Measurements from ENCODE around the gene POP5.
"Not testable (repeated sequence)": the region's sequence is repeated elsewhere in the genome, so short reads cannot be mapped to it uniquely, and the experiment has no call there.

Gene POP5, protein sequence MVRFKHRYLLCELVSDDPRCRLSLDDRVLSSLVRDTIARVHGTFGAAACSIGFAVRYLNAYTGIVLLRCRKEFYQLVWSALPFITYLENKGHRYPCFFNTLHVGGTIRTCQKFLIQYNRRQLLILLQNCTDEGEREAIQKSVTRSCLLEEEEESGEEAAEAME

DNA sequence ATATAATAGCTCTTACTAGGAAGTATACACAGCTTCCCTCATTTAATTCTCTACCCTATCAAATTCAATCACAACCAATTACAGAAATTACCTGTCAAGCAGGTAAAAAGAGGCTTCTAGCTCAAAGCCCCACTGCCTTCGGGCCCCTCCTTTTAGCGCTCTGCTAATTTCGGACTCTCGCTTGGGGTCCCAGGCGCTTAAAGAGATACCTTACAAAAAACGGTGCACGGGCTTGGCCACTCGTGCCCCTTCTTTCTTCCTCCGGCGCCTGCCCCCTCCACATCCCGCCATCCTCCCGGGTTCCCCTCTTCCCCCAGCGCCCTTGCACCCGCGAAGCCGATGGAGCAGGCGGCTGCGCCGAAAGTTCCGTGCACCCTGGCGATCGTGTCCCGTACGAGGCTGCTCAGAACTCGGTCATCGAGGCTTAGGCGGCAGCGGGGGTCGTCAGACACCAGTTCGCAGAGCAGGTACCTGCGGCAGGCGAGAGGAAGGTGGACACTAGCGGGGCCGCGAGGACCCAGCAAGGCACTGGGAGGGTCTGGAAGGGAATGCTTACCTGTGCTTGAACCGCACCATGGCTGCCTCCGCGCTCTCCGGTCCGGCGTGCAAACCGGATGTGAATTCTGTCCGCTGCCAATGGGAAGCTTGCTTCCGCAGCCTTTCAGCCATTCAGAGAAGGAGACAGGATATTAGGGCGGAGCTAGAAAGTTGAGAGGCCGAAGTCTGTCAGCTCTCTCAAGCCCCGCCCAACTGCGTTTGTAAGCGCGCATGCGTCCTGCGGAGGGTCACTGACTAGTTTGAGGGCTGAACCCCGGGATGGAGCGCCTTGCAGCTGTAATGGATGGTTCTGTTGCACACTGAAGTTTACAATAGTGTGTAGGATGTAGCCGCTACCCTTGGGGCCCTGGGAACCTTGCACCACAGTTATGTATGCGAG, at the start of gene POP5:
Gene POP5 (minus strand): TSS at position 616 of the 937 bp plus-strand sequence. CDS start 40 bp downstream, at position 576.
- peak; percentile 99 for DNase-seq (ENCODE audit: low spot score)

DNA sequence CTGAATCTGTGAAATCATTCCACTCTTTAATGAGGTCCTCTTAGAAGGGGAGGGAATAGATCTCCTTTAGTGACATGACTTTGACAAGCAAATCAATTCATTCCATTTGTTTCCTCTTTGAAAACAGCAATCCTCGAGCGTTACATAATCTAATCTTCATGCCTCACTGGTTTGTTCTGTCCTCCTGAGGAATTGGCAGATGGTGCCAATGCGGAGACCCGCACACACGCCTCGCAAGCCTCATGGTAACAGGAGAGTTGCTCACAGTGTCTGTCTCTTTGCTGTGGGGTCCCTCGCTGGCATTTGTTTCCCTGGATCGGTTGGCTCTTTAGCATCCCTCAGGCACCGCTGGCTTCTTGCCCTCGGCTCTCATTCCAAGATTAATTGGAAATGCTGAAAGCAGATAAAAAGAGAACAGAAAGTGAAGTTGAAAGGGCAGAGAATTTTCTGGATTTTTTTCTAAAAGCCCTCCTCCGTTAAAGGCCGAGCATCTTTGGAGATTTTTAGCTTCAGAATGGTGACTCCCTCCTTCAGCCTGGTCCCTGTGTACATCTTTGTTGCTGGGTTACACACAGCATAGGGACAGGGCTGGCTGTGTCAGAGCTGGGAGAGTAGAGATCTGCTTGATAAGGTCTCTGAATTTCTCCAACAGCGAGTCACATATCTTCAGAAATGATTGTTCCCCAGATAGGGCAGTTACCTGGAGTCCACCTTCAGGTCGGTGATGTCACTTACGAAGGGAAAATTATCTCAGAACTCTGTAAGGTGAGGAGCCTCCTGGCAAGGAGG, 49.1 kb upstream of the POP5 start:
- no peak for DNase-seq (ENCODE audit: low spot score)

GRCh38 chr12:120628919-120629318, 47.7 kb upstream of the POP5 start:
- no peak for DNase-seq (ENCODE audit: low spot score)

DNA sequence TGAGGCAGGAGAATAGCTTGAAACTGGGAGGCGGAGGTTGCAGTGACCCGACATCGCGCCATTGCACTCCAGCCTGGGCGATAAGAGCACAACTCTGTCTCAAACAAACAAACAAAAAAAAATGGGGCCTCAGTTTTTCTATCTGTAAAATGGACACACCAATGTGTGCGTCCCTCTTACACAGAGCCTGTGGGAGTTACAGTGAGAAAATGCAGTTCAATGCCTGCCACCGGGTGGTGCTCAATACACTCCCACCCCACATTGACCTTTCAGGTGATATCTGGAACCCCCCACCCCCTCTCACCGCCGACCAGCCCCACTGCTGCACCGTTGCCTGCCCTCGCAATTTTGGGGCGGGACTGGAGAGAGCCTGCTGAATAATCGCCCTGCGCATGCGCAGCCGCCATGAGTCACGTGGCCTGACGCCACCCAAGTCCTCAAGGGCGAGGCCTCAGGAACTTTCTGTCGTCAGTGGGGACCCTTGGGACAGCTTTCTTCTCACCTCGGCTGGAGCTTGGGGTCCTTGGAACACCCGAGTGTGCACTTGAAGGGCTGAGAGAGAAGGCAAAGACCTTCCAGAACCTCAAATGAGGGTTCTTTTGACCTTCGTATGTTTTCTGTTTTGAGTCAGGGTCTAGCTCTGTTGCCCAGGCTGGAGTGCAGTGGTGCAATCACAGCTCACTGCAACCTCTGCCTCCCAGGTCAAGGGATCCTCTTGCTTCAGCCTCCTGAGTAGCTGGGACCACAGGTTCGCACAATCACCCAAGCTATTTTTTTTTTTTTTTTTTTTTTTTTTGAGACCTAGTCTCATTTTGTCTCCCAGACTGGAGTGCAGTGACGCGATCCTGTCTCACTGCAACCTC, 44.6 kb upstream of the POP5 start:
- peak; percentile 28 for DNase-seq (ENCODE audit: low spot score)

DNA sequence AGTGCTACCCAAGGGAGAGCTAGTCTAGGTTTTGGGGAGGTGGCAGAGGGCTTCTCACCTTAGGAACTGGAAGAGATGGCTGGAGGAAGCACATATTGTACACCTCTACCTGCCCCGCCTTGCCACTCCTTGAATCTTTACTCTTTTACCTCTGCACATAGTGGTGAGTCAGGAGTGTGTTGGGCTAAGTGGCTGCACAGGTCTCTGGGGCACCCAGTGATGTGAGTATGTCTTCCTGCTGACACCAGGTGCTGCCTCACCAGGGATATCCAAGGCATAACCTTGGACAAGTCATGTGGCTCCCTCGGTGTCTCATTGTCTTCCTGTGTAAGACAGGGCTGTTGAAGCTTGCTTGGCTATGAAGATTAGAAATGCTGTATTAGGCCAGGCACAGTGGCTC, 39.4 kb upstream of the POP5 start:
- DNase-seq (ENCODE audit: low spot score) = no peak

- DNase-seq (ENCODE audit: low spot score) = no peak
Measured at GRCh38 chr12:120618954-120619615, 37.9 kb upstream of the POP5 start.

- not testable (repeated sequence) for DNase-seq (ENCODE audit: low spot score)
Measured at GRCh38 chr12:120617767-120618166, 36.6 kb upstream of the POP5 start.

DNA sequence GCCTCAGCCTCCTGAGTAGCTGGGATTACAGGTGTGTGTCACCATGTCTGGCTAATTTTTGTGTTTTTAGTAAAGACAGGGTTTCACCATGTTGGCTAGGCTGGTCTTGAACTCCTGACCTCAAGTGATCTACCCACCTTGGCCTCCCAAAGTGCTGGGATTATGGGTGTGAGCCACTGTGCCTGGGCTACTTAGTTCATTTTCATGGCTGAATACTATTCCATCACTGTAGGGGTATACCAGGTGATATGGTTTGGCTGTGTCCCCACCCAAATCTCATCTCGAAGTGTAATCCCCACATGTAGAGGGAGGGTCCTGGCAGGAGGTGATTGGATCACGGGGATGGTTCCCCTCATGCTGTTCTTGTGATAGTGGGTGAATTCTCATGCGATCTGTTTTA, 36.0 kb upstream of the POP5 start:
- not testable (repeated sequence) for DNase-seq (ENCODE audit: low spot score)

DNA sequence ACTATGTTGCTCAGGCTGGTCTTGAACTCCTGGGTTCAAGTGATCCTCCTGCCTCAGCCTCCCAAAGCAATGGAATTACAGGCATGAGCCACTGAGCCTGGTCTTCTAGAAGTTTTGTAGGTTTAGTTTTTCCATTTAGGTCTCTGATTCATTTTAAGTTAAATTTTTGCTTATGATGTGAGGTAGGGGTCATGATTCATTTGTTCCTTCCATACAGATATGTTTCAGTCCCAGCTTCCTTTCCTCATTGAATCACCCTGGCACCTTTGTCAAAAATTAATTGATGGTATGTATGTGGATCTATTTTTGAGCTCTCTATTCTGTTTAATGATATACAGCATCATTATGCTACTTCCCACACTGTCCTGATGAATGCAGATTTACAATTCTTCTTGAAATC, 33.6 kb upstream of the POP5 start:
- DNase-seq (ENCODE audit: low spot score) = peak; percentile 16

- not testable (repeated sequence) for DNase-seq (ENCODE audit: low spot score)
Measured at GRCh38 chr12:120611534-120611933, 30.3 kb upstream of the POP5 start.

DNA sequence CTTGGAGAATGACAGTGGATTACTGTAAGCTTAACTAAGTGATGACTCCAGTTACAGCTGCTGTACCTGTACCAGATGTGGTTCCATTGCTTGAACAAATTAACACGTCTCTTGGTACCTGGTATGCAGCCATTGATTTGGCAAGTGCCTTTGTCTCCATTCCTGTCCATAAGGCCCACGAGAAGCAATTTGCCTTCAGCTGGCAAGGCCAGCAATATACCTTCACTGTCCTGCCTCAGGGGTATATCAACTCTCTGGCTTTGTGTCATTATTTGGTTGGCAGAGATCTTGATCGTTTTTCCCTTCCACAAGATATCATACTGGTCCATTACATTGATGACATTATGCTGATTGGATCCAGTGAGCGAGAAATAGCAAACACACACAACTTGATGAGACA, 29.4 kb upstream of the POP5 start:
- DNase-seq (ENCODE audit: low spot score) = no peak

- not testable (repeated sequence) for DNase-seq (ENCODE audit: low spot score)
Measured at GRCh38 chr12:120602416-120602815, 21.2 kb upstream of the POP5 start.

DNA sequence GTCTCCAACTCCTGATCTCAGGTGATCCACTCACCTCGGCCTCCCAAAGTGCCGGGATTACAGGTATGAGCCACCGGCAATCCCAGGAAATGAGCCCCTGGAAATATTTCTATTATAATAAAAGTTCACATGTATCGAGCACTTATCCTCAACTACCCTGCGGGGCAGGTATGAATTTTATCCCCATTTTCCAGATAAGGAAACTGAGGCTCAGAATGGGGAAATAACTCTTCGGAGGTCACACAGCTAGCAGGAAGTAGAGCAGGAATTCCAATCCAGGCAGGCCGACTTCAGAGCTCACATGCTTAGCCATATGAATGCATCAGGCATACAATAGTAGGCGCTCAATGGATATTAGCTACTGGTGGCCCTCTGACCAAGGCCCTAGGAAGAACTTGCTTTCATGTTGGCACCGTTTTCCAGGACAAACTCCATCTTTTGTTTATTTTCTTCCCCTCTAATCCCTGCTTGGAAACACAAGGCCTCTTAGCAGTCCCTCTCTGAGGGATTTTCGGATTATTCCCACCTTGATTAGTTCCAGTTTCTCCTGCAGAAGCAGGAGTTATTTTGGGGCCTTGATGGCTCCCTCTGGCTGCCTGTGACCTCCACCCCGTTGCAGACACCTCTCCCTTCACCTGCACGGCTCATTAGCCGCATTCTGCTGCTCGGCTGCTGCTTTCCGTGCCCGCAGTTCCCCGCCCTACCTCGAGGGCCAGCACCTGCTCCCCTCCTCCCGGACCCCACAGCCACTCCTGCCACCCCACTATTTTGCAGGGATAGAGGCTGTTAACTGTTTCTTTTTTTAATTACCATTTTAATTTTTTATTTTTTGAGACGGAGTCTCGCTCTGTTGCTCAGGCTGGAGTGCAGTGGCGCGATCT, 18.7 kb upstream of the POP5 start:
- DNase-seq (ENCODE audit: low spot score) = no peak

GRCh38 chr12:120598674-120599463, 17.7 kb upstream of the POP5 start:
- DNase-seq (ENCODE audit: low spot score) = peak; percentile 78

DNA sequence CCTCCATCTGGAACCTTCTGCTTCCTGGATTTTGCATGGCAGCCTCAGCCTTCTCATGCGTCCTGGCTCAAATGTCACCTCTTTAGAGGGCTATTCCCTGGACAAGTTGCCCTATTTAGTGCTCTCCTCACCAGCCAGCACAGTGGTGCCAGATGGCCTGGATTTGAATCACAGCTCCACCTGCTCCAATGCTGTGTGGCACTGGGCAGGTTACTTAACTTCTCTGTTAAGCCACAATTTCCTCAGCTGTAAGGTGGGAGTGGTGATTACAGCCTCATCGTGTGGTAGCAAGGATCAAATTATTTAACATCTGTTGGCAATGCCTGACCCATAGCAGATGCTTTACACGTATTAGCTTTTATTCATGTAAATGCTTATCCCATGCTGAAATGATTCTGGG, 16.7 kb upstream of the POP5 start:
- no peak for DNase-seq (ENCODE audit: low spot score)

- DNase-seq (ENCODE audit: low spot score) = no peak
Measured at GRCh38 chr12:120596901-120597300, 15.7 kb upstream of the POP5 start.

DNA sequence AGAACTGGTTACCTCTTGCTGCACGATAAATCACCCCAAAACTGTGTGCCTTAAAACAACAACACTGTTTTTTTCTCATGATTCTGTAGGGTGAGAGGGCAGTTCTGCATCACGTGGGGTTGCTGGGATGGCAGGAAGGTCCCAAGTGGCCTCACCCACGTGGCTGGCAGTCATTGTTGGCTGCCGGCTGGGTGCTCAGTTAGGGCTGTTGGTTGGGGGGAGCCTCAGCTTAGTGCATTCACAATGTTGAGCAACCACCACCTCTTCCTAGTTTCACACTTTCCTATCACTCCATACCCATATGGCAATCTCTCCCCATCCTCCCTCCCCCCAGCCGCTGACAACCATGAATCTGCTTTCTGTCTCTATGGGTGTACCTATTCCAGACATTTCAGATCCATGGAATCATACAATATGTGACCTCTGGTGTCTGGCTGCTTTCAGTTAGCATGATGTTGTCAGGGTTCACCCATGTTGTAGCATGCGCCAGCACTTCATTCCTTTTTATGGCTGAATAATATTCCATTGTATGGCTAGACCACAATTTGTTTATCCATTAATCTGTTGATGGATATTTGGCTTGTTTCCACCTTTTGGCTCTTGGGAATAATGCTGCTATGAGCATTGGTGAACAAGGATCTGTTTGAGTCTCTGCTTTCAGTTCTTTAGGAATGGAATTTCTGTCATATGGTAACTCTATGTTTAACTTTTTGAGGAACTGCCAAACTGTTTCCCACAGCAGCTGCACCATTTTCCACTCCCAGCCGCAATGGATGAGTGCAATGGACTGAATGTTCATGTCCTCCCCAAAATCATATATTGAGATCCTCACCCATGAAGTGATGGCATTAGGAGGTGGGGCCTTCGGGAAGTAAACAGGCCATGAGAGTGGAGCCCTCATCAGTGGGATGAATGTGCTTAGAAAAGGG, 11.2 kb upstream of the POP5 start:
- DNase-seq (ENCODE audit: low spot score) = no peak

GRCh38 chr12:120590741-120591407, 9.7 kb upstream of the POP5 start:
- DNase-seq (ENCODE audit: low spot score) = no peak

Measured in RKO (cell line).